ENCODE data around the gene NIPSNAP2.

DNA sequence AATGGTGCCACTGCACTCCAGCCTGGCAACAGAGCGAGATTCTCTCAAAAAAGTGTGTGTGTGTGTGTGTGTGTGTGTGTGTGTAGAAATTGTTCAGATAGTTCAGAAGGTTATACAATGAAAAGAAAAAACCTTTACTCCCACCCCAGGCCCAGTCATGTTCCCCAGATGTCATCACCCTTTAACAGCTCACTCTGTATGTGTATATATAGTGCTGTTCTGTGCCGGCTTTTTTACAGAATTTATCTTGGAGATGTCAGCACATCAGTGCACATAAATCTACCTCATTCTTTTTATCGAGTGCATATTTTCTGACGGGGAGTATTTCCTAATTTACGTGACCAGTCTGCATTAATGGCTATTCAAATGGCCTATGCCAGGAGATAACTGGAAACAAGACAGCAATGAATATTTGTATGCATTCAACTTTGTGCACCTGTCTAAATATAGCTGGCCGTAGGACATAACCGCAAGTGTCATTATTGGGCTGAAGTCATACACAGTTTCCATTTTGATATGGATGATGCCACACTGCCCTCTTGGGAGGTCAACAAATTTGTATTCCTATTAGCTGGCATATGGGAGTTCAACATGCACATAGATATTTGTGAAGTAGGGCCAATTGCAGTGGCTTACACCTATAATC, 11.7 kb downstream of the NIPSNAP2 start:
- TF ChIP-seq EZH2 (conservative IDR thresholded peaks at IDR 0.05; ENCODE audit: low read depth, low read length) (no peak), KLF15 (CRISPR knock-in tag; IDR thresholded peaks at IDR 0.05; ENCODE audit: borderline replicate concordance) (no peak)
